K562 (cell line): Measurements from ENCODE around the gene FIBP. TPM values are rescaled to one million over a fixed set of nuclear protein-coding genes. Genes with fewer than 3 reads are reported as not detected.

Experiments used
- BACH1 ChIP-seq: fragments of 200-800 bp; sonication (Bioruptor generic); IDR thresholded peaks from 2 replicates; pipeline ENCODE4 v1.6.1; 2016; ENCODE audit warnings: missing genetic modification characterization, missing compliant biosample characterization
- ETV1 ChIP-seq: fragments of 450-650 bp; conservative IDR thresholded peaks from 2 replicates; pipeline ENCODE4 v1.6.1; 2016; ENCODE audit warnings: missing genetic modification characterization, control low read depth, low read depth, missing compliant biosample characterization
- FOXJ2 ChIP-seq: fragments of 200-800 bp; sonication (Bioruptor generic); IDR thresholded peaks from 2 replicates; pipeline ENCODE4 v1.6.1; 2016; ENCODE audit warnings: missing genetic modification characterization, missing compliant biosample characterization
- GATA2 ChIP-seq: sonication (generic); formaldehyde crosslinking; IDR thresholded peaks from 2 replicates; pipeline ENCODE4 v1.4.0; 2020; ENCODE audit warnings: mild to moderate bottlenecking, missing genetic modification reagents
- GTF2B ChIP-seq: IDR thresholded peaks from 2 replicates; pipeline ENCODE4 v1.6.1; 2011; ENCODE audit not compliant: insufficient read length; ENCODE audit errors: extremely low read depth
- GTF2E2 ChIP-seq: fragments of 200-800 bp; sonication (Bioruptor generic); IDR thresholded peaks from 2 replicates; pipeline ENCODE4 v1.6.1; 2016; ENCODE audit warnings: missing genetic modification characterization, missing compliant biosample characterization
- MAZ ChIP-seq, 2 experiments: fragments of 450-650 bp in 1 of 2; sonication (generic) in 1 of 2; formaldehyde crosslinking; IDR thresholded peaks in 1 of 2; conservative IDR thresholded peaks in 1 of 2; 2 replicates each; pipeline versions ENCODE4 v1.4.0 to v1.5.0; 2020; ENCODE audit warnings: mild to moderate bottlenecking in 1 of 2, missing genetic modification reagents in 1 of 2
- NFE2L1 ChIP-seq: fragments of 450-650 bp; IDR thresholded peaks from 2 replicates; pipeline ENCODE4 v1.6.1; 2016; ENCODE audit warnings: missing genetic modification characterization, low read depth, mild to moderate bottlenecking, missing compliant biosample characterization, moderate library complexity, borderline replicate concordance
- RAD21 ChIP-seq, 2 experiments: fragments of 250-450 bp in 1 of 2; fragments of 450-650 bp in 1 of 2; sonication (Bioruptor Pico) in 1 of 2; formaldehyde crosslinking in 1 of 2; IDR thresholded peaks in 1 of 2; conservative IDR thresholded peaks in 1 of 2; 2 replicates each; pipeline versions ENCODE4 v1.4.0 to v1.8.0; 2020 to 2022; ENCODE audit warnings: mild to moderate bottlenecking in 2 of 2, moderate library complexity in 1 of 2
- SMARCC2 ChIP-seq: fragments of 450-650 bp; IDR thresholded peaks from 2 replicates; pipeline ENCODE4 v1.6.1; 2017; ENCODE audit warnings: antibody characterized with exemption, moderate library complexity, mild to moderate bottlenecking, low read depth
- STAT5B ChIP-seq: fragments of 250-450 bp; sonication (Bioruptor Pico); IDR thresholded peaks from 2 replicates; pipeline ENCODE4 v1.8.0; 2021; ENCODE audit warnings: mild to moderate bottlenecking, inconsistent platforms
- TEAD1 ChIP-seq, 2 experiments: fragments of 450-650 bp in 1 of 2; sonication (generic) in 1 of 2; formaldehyde crosslinking; IDR thresholded peaks; 2 replicates each; pipeline versions ENCODE4 v1.4.0 to v1.8.0; 2020 to 2022; ENCODE audit warnings: mild to moderate bottlenecking in 2 of 2, missing genetic modification reagents in 1 of 2
- TEAD4 ChIP-seq, 2 experiments: sonication (generic) in 1 of 2; formaldehyde crosslinking in 1 of 2; IDR thresholded peaks; 2 replicates each; pipeline versions ENCODE4 v1.6.1 to v1.8.0; 2012 to 2022; ENCODE audit warnings: borderline replicate concordance in 1 of 2, inconsistent platforms in 1 of 2, low read length in 1 of 2, mild to moderate bottlenecking in 1 of 2, missing genetic modification reagents in 1 of 2
- TFAM ChIP-seq: fragments of 250-450 bp; sonication (Bioruptor Pico); conservative IDR thresholded peaks from 2 replicates; pipeline ENCODE4 v1.5.0; 2021; ENCODE audit warnings: mild to moderate bottlenecking, moderate library complexity
- TGIF2 ChIP-seq: sonication (generic); formaldehyde crosslinking; IDR thresholded peaks from 2 replicates; pipeline ENCODE4 v1.8.1; 2022; ENCODE audit warnings: mild to moderate bottlenecking, missing genetic modification reagents, moderate library complexity
- WHSC1 ChIP-seq: IDR thresholded peaks from one replicate; pipeline ENCODE4 v1.6.1; 2012; ENCODE audit warnings: low read length, control low read depth, inconsistent platforms
- ZBTB17 ChIP-seq: fragments of 450-650 bp; formaldehyde crosslinking; IDR thresholded peaks from 2 replicates; pipeline ENCODE4 v1.4.0; 2020; ENCODE audit warnings: mild to moderate bottlenecking
- ZBTB49 ChIP-seq: sonication (generic); formaldehyde crosslinking; IDR thresholded peaks from 2 replicates; pipeline ENCODE4 v1.8.0; 2022; ENCODE audit warnings: missing genetic modification reagents, mild to moderate bottlenecking, borderline replicate concordance
- ZFP91 ChIP-seq: sonication (generic); formaldehyde crosslinking; IDR thresholded peaks from 2 replicates; pipeline ENCODE4 v1.8.0; 2022; ENCODE audit warnings: mild to moderate bottlenecking, missing genetic modification reagents
- ZNF133 ChIP-seq: fragments of 250-450 bp; sonication (Bioruptor Pico); IDR thresholded peaks from 2 replicates; pipeline ENCODE4 v1.4.0; 2020; ENCODE audit warnings: mild to moderate bottlenecking
- ZNF512 ChIP-seq: IDR thresholded peaks from 2 replicates; pipeline ENCODE4 v1.6.1; 2016; ENCODE audit warnings: missing genetic modification characterization, missing compliant biosample characterization
- polyA plus RNA-seq, 8 experiments: library from polyadenylated mRNA; depleted of rRNA in 4 of 8; stranded (reverse) in 5 of 8; unstranded in 3 of 8; fragments of >200 nt; fragmentation: Nextera tagmentation in 2 of 8; fragmentation: Illumina TruSeq in 1 of 8; extraction: Ambion mirVana in 2 of 8; extraction: Trizol in 1 of 8; gene quantifications; 2 replicates each; pipeline versions ENCODE4 v1.2.1 to v1.2.3, GENCODE V29; 2011 to 2014; ENCODE audit warnings: inconsistent platforms in 1 of 8, missing spikeins in 1 of 8
- total RNA-seq, 7 experiments: library from RNA; depleted of rRNA in 6 of 7; stranded (reverse); fragments of >200 nt in 6 of 7; fragmentation: Illumina TruSeq in 2 of 7; extraction: Trizol in 2 of 7; gene quantifications; 2 replicates each; pipeline versions ENCODE4 v1.2.1 to v1.2.3, GENCODE V29; 2011 to 2021; ENCODE audit warnings: low replicate concordance in 1 of 7

Gene FIBP
- total and polyA plus RNA-seq, 9 of the 15 experiments (the other 6 are each of a cell fraction or from before 2014, with no cell fraction given), result 41.2 to 79.2 (median 48.6) TPM

GRCh38 chr11:65888163-65888814 is at the start of gene FIBP (continued):
- no peak for TF ChIP-seq WHSC1
- peak; percentile 97 to 98 for TF ChIP-seq MAZ (CRISPR knock-in tag; conservative IDR thresholded peaks at IDR 0.05 in 1 of 2, IDR thresholded peaks at IDR 0.05 in 1 of 2)
- no peak for TF ChIP-seq GTF2B
- TF ChIP-seq TGIF2 (CRISPR knock-in tag), result peak; percentile 22; the same call in 1 of the 2 replicates
- TF ChIP-seq STAT5B (CRISPR knock-in tag), result no peak
- no peak for TF ChIP-seq NFE2L1 (tag)
- no peak for TF ChIP-seq ZNF512
- TF ChIP-seq ZFP91, result no peak
- TF ChIP-seq ZBTB49, result no peak
- no peak for TF ChIP-seq BACH1 (tag)
- no peak for TF ChIP-seq SMARCC2
- TF ChIP-seq TEAD4 (IDR thresholded peaks at IDR 0.05; ENCODE audit: low read length), result peak; percentile 60; the same call in 1 of the 2 replicates
- TF ChIP-seq TEAD4 (CRISPR knock-in tag; IDR thresholded peaks at IDR 0.05; ENCODE audit: borderline replicate concordance), result no peak
- peak; percentile 96 for TF ChIP-seq ETV1
- peak; percentile 60; the same call in 1 of the 2 replicates for TF ChIP-seq GTF2E2 (tag)
- TF ChIP-seq TFAM (CRISPR knock-in tag), result no peak
- no peak for TF ChIP-seq FOXJ2 (tag)
- TF ChIP-seq RAD21 (CRISPR knock-in tag; conservative IDR thresholded peaks at IDR 0.05 in 1 of 2, IDR thresholded peaks at IDR 0.05 in 1 of 2), result peak; percentile 60 to 67
- TF ChIP-seq GATA2 (CRISPR knock-in tag), result no peak
- TF ChIP-seq ZBTB17 (CRISPR knock-in tag), result peak; percentile 80; the same call in 1 of the 2 replicates
- peak in 1 of 2 experiments; percentile 52; a peak in 2 of 4 replicates for TF ChIP-seq TEAD1 (CRISPR knock-in tag; IDR thresholded peaks at IDR 0.05)
- TF ChIP-seq ZNF133 (CRISPR knock-in tag), result no peak
